ENCODE results near the gene KCTD2.
"Not testable (repeated sequence)": the region's sequence is repeated elsewhere in the genome, so short reads cannot be mapped to it uniquely, and the experiment has no call there.

Gene KCTD2

DNA sequence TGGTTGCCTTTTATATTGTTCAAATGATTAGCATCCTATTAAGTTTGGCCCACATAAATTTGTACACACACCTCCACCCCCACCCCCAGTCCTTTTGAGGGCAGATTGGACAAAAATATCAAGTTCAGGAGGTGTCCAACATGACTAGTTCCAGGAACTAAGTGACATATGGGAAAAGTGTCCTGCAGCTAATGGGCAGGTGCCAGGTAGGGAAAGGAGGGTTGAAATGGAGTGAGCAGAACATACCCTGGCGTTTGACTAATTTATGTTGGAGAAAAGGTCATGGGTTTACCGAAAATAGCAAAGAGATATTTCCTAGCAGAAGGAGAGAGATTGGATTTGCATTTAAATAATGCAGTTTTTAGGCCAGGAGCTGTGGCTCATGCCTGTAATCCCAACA is 4.9 kb downstream of the KCTD2 start:
- no peak for DNase-seq (ENCODE audit: low spot score)

DNA sequence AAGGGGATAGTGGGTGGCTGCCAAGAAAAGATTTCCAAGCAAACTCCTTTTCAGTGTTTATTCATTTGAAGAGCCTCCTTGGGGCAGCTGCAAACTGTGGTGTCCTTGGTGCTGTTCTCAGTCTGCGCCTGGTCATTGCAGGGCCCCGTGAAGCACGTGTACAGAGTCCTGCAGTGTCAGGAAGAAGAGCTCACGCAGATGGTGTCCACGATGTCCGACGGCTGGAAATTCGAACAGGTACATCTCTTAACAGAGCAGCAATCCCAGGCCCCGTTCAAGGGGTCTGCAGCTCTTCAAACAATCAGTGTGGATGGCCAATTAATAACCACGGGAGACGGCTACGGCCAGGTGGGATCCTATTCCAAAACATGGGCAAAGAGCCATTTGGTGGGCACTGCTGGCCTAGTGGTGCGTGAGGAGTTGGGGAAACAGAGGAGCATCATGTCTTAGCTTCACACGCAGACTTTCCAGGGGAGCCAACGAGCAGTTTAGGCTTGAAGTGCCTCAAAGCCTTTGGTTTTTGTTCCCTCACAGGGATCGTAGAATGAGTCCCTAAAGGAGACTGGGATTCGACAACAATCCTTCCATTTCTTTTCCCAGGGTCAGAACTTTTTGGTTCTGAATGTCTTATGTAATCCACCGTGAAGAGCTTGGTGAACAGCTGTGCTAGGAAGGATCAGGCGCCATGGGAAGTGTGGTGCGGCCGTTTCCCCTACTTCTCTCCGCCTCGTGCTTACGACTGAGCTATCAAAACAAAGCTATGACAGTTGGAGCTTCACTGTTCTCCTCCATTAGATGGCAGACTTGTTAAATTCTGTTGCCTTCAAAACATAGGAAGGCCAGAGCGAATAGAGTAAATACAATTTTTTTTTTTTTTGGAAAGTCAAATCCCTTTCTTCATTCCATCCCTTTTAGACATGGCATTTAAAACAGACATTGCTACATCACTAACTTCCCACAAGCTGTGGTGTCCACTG is 12.6 kb downstream of the KCTD2 start:
- no peak for DNase-seq (ENCODE audit: low spot score)

DNA sequence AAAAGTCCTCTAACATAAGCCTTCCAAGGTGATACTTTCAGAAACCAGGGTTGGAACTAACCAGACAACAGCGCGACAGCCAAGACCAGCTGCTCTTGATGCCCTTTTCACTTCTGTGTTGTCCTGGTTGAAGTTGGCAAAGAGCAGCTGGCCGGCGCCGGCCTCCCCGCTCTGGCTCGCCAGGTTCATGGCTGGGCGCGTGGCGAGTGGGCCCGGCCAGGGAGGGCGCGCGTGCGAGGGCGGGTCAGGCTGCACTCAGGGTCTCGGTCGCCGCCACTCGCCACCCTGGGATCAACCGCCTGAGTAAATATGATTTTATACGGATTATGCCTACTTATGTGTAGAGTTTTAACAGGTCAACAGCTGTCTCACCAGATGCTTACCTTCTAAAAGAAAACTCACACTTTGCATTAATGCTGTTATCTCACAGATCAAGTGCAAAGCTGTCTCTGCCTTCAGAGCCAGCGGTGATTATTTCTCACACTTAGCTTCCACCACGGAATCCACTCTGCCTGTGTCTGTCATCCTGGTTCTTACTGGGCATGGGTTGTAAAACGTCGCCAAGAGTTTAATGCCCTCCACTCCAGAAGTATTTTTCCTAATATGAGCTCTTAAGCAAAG is 13.5 kb downstream of the KCTD2 start:
- no peak for DNase-seq (ENCODE audit: low spot score)

DNA sequence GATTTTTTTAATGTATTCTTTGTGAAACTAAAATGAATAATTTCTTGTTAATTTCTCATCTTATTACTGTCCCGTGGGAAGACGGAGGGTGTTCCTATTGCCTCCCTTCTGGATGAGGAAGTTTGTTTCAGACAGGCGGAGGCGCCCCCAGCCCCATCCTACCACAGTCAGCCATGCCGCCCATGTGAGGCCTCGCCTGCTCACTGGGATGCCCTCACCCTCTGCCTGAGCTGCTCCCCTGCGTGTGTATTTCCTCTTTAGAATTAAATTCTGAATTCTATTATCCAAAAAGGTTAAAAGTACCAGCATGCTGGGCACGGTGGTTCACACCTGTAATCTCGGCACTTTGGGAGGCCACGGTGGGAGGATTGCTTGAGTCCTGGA is 14.0 kb downstream of the KCTD2 start:
- no peak for DNase-seq (ENCODE audit: low spot score)

DNA sequence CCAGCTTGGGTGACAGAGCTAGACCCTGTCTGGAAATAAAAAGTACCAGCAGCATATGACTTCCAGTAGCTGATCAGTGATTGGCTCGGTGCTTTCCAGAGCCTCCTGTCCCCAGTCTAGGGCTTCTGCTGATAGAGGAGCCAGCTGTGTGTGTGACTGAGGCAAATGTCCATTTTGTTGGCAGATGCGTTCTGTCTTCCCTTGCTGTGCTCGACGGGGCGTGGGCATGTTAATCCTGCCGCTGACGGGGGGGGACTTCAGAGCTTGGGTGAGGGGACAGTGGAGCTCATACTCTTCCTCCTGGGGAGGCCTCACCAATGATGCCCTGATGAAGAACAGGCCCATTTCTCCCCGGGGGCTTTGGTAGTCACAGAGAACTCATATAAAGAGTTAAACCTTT is 14.6 kb downstream of the KCTD2 start:
- DNase-seq (ENCODE audit: low spot score): no peak

DNA sequence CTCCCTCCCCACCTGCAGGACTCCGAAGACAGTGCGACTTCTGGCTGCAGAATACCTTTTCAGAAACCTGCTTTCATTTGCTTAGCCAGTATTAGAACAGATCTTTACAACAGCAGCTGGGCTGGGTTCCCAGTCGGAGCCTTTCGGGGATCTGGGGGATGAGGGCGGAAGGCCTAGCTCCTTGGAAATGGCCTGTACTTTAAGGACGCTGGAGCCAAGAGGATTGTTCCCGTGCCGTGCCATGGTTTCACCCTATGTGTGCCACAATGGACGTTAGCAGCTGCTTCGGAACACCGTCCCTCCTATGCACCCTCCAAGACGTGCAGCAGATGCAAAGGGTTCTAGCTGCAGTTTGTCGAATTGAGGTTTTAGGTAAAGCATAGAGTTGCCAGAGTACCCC is 16.2 kb downstream of the KCTD2 start:
- DNase-seq (ENCODE audit: low spot score): no peak

DNA sequence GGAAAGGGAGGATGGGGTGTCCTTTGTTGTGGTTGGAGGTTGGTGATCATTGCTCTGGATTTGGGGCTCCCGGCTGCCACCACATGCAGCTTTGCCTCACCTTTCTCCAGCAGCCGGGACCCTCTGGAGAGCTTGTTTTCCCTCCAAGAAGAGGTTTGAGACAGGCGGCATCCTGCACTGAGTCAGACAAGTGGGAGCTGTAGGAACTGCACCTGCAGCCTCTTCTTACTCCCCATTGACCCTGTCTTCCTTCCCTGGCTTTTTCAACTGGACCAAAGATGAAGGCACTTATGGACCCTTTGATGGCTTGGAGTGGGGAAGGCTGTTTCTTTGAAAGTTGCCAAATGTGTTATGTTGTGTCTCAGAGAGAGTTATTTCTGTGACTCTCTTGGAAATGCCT is 16.6 kb downstream of the KCTD2 start:
- no peak for DNase-seq (ENCODE audit: low spot score)

DNA sequence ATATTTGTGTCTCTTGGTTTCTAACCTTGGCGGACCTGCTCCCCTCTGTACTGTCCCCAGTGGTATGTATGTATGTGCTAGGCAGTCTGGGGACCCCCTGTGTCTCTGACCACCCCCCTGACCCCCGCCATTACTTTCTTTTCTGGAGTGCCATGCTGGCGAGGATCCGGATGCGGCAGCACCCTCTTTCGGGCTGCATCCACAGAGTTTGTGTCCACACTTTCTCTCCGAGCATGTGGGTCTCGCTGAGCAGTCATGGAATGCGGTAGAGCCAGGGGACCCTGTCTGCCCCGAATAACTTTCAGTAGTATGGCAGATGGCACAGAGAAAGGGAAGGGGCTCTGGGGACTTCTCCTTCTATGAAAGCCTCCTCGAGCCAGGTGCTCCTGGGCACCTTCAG is 17.0 kb downstream of the KCTD2 start:
- no peak for DNase-seq (ENCODE audit: low spot score)

DNA sequence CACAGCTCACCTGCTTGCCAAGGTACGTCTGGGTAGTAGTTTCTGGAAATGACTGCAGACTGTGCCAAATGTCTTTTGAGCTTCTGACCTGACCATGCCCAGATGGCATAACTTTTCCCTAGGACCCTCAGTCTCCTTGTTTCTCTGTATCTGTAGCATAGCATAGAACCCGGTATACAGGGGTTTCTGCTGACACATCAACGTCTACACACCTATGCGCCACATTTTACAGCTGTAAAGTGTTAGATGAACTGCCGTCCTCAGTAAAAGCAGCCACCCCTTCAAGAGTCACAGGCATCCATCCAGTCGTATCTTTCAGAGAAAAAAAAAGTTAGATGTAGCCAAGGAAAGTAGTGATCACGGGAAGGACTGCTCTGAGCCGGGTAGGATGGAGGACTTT is 17.4 kb downstream of the KCTD2 start:
- no peak for DNase-seq (ENCODE audit: low spot score)

DNA sequence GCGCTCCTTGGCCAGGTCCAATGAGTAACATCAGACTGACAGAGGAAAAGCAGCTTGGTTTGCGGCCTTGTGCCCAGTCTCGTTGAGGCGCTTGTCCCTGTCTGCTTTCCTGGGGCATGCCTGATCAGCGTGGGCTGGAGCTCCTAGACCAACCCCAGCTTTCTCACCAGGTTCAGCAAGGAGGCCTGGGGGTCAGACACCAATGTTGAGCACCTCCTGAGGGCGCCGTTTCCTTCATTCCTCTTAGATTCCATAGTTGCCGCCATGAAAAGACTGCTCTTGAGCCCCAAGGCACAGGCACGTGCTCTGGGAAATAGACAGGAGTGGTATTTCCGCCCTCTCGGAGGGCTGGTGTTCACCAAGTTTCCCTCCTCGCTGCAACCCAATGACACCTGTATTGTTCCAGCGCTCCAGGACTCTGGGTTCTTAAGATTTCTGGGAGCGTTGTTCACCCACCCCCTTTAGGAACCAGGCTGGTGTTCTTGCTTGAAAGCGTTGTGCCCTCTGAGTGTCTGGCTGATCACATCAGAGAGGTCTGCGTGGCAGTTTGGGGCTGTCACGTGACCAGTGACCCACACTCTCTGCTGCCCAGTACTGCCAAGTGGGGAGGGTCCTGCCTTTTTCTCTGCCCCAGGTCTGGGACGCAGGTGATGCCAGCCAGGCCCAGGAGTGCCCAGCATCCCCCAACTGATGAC is 18.0 kb downstream of the KCTD2 start:
- no peak for DNase-seq (ENCODE audit: low spot score)

DNA sequence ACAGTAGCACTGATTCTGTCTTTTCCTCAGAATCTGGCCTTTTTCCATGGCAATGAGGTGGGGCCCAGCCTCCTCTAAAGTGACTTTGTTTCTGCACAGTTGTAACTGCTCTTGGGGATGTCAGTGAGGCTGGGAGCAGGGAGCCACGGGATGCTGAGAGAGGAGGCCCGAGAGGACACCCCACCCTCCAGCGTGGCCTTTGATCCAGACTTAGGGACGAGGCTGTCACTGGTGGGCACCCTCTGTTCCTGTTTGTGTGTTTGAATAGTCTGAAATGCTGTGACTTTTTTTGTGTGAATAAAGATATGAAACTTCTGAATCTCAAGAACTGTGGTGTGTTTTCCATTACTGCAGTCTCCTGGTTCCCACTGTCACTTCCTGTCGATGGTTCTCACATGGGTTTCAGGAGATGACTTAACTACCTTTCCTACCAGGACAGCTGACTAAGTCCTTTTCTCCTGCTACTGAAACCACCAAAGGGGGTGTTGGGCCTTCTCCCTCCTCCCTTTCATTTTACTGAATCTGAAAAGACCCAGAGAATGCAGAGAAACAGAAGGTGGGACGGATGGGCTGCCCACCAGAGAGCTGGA is 18.6 kb downstream of the KCTD2 start:
- no peak for DNase-seq (ENCODE audit: low spot score)

DNA sequence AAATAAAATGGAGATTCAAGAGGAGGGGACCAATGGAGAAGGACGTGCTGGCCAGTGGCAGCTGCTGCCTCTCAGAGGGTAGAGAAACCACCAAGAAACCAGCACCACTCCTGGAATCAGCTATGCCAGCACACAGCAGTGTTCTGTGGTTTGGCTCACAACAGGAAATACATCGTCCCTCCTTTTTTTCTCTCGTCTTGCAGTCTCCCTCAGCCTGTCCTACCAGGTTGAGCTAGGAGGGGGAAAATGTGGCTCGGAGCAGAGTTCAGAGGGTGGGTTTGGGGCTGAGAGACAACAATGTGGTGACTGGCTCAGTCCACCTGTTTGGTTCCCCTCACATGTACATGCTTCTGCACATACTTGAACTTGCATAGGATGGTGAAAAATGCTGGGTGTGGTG is 20.8 kb downstream of the KCTD2 start:
- DNase-seq (ENCODE audit: low spot score): no peak

DNA sequence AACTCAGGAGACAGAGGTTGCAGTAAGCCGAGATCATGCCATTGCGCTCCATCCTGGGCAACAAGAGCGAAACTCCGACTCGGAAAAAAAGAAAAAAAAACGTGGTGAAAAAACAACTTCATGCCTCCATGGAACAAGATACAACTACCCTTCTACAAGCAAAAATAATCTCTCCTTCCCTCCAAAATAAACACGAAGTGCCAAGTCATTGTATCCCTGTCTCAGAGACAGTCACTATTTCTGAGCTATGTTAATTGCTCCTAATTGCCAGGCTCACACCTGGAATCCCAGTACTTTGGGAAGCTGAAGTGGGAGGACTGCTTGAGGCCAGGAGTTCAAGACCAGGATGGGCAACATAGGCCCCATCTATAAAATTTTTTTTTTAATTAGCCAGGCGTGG is 21.7 kb downstream of the KCTD2 start:
- DNase-seq (ENCODE audit: low spot score): no peak

DNA sequence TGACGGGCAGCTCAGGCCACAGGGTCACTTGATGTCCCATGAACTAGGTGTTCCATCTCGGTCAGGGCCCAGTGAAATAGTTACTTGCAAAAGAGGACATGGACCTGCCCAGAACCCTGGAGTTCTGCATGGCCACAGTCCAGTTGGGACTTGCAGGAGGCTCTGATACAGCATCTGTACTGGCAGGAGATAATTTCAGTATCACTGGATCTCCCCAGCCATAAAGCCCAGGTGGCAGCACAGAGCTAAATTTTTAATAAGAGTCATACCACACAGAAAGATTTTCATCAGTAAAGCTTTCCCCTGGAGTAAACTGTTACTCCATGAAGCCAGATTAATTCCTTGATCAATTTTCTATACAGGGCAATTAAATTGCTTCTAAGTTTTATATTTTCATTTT is 22.8 kb downstream of the KCTD2 start:
- no peak for DNase-seq (ENCODE audit: low spot score)

DNA sequence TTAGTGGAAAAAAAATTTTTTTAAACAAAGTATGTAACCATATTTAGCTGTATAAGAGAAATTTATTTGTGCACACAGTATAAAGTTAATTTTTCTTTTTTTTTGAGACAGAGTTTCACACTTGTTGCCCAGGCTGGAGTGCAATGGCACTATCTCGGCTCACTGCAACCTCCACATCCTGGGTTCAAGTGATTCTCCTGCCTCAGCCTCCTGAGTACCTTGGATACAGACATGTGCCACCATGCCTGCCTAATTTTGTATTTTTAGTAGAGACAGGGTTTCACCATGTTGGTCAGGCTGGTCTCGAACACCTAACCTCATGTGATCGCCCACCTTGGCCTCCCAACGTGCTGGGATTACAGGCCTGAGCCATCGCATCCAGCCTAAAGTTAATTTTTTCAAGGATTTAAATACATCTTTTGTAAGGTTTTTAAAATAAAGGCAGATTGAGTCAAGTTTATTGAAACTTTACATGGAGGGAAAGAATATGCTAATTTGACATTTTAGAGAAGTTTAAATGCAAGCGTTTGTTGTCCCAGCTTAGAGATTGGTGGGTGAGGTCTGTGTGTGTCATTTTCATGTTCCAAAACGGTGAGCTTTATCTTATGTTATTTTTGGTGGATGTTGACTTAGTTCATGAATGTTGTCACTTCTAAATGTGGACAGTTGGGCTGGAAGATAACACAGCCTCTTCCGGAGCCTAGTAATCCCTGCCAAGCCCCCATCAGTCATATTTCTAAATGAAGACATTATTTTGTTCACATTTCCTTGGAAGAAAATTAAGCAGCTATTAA is 24.6 kb downstream of the KCTD2 start:
- DNase-seq (ENCODE audit: low spot score): not testable (repeated sequence)

DNA sequence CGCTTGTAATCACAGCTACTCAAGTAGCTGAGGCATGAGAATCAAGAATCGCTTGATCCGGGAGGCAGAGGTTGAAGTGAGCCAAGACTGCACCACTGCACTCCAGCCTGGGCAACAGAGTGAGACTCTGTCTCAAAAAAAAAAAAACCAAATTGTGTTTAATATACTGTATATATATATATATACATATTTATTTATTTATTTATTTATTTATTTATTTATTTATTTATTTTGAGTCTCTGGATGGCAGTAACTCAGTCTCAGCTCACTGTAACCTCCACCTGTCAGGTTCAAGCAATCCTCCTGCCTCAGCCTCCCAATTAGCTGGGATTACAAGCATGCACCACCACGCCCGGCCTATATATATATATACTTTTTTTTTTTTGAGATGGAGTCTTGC is 25.9 kb downstream of the KCTD2 start:
- DNase-seq (ENCODE audit: low spot score): not testable (repeated sequence)

DNA sequence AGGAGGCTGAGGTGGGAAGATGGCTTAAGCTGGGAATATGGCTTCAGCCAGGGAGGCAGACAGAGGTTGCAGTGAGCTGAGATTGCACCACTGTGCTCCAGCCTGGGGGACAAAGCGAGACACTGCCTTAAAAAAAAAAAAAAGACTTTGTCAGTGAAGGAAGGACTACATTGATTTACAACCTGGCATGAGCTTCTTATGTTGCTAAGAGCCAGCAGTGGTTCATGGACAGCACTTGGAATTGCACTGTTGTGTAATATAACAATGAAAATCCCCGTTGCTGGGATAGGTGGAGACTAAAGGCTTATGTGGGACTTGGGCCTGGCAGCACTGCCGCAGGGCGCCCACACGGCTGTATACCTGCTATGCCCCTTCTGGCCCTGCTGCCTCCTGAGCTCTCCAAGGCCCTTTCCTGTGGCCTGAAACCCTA is 26.6 kb downstream of the KCTD2 start:
- no peak for DNase-seq (ENCODE audit: low spot score)

DNA sequence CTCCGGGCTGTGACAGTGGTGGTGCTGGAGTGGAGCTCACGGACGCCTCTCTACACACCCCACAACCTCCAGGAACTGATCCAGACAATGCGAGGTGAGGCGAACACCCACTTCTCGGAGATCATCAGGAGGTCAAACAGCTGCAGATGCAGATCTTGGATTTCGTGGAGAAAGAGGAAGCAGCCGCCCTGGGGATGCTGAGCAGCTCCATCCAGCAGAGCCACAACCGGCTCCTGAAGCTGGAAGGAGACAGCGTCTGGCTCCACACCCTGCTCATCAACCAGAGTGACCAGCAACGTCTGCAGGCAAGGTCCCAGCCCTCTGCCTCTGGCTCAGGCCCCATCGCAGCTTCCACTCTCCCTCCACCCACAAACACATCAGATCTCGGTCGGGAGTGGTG is 27.5 kb downstream of the KCTD2 start:
- DNase-seq (ENCODE audit: low spot score): no peak

DNA sequence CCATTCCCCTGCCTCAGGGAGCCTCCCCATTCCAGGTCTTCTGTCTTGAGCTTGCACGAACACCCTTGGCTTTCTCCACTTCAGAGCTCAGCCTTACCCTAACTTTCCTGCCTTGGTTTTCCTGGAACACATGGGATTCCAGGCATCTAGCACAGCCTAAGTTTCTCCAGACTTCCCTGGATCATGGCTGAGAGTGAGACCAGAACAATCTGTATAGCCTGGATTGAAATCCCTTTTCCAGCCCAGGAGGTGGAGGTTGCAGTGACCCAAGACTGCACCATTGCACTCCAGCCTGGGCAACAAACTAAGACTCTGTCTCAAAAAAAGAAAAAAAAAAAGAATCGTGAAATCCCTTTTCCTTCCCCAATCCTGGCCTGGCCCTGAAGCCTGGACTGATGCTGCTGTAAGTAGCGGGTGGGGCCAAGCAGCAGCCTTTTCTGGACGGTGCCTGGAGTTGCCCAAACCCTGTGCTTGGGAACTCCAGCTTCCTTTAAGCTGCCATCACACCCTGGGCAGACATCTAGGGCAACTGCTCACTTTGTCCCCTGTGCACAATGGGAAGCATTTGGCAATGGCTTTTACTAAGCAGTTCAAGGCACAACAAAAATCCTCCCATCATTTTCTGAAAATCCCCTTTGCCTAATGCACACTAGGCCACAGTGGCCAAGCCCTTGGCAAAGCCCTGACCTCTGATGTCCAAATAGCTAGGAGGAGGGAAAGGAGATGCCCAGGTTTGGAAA is 28.7 kb downstream of the KCTD2 start:
- DNase-seq (ENCODE audit: low spot score): no peak

DNA sequence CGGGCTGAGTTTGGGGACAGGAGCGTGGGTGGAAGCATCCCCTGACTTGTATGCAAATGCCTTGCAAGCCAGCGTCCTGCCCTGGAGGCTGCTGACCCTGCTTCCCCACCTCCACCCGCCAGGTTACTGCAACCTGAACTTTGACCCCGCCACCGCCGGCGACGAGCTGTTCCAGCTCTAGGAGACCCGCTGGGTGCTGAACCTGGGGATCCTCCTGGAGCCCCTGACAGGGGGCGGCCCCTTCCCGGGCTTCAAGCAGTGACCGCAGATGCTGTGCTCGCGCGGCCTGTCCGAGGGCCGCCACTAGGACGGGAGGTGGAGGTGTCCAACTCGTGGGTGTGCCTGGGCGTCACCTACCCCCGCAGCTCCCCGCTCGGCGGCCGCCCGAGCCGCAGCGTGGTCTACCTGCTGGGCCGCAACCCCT is 30.1 kb downstream of the KCTD2 start:
- no peak for DNase-seq (ENCODE audit: low spot score)

All from left forelimb (tissue), 1 donor.